K562 (cell line): ENCODE measurements around the gene LRRC61. TPM values are rescaled to one million over a fixed set of nuclear protein-coding genes. Genes with fewer than 3 reads are reported as not detected.

ENCODE experiments used
- polyA plus RNA-seq, 8 experiments: library from polyadenylated mRNA; depleted of rRNA in 4 of 8; stranded (reverse) in 5 of 8; unstranded in 3 of 8; fragments of >200 nt; fragmentation: Nextera tagmentation in 2 of 8; fragmentation: Illumina TruSeq in 1 of 8; extraction: Ambion mirVana in 2 of 8; extraction: Trizol in 1 of 8; gene quantifications; 2 replicates each; pipeline versions ENCODE4 v1.2.1 to v1.2.3, GENCODE V29; 2011 to 2014; ENCODE audit warnings: inconsistent platforms in 1 of 8, missing spikeins in 1 of 8
- total RNA-seq, 7 experiments: library from RNA; depleted of rRNA in 6 of 7; stranded (reverse); fragments of >200 nt in 6 of 7; fragmentation: Illumina TruSeq in 2 of 7; extraction: Trizol in 2 of 7; gene quantifications; 2 replicates each; pipeline versions ENCODE4 v1.2.1 to v1.2.3, GENCODE V29; 2011 to 2021; ENCODE audit warnings: low replicate concordance in 1 of 7
- TF ChIP-seq, protein P1 (sequence below), 2 experiments: fragments of 450-650 bp; IDR thresholded peaks; 2 replicates each; pipeline ENCODE4 v1.6.1; 2016; ENCODE audit warnings: mild to moderate bottlenecking in 2 of 2, borderline replicate concordance in 1 of 2, low read depth in 1 of 2, moderate library complexity in 1 of 2
- TF ChIP-seq, protein P2 (sequence below): fragments of 450-650 bp; IDR thresholded peaks from 2 replicates; pipeline ENCODE4 v1.6.1; 2016; ENCODE audit warnings: mild to moderate bottlenecking, moderate library complexity

LRRC61 gene
- total and polyA plus RNA-seq, 9 of the 15 experiments (the other 6 are each of a cell fraction or from before 2014, with no cell fraction given) = 1.3 to 55.2 (median 35.2) TPM

DNA sequence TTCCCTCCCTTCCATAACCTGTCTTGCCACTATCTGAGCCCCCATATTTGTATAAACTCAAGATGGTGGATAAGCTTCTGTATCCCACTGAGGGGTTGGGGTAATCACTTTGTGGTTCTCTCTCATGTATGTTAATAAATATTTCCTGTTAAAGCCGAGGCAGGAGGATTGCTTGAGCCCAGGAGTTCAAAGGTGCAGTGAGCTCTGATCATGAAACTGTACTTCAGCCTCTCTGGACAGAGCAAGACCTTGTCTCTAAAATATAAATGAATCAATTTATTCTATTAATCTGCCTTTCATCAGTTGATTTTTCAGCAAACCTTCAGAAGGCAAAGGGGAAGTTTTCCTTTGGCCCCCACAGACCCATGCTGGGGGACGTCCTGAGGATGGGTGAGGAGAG, 20.1 kb downstream of the LRRC61 start (continued):
- TF ChIP-seq, protein P1, sequence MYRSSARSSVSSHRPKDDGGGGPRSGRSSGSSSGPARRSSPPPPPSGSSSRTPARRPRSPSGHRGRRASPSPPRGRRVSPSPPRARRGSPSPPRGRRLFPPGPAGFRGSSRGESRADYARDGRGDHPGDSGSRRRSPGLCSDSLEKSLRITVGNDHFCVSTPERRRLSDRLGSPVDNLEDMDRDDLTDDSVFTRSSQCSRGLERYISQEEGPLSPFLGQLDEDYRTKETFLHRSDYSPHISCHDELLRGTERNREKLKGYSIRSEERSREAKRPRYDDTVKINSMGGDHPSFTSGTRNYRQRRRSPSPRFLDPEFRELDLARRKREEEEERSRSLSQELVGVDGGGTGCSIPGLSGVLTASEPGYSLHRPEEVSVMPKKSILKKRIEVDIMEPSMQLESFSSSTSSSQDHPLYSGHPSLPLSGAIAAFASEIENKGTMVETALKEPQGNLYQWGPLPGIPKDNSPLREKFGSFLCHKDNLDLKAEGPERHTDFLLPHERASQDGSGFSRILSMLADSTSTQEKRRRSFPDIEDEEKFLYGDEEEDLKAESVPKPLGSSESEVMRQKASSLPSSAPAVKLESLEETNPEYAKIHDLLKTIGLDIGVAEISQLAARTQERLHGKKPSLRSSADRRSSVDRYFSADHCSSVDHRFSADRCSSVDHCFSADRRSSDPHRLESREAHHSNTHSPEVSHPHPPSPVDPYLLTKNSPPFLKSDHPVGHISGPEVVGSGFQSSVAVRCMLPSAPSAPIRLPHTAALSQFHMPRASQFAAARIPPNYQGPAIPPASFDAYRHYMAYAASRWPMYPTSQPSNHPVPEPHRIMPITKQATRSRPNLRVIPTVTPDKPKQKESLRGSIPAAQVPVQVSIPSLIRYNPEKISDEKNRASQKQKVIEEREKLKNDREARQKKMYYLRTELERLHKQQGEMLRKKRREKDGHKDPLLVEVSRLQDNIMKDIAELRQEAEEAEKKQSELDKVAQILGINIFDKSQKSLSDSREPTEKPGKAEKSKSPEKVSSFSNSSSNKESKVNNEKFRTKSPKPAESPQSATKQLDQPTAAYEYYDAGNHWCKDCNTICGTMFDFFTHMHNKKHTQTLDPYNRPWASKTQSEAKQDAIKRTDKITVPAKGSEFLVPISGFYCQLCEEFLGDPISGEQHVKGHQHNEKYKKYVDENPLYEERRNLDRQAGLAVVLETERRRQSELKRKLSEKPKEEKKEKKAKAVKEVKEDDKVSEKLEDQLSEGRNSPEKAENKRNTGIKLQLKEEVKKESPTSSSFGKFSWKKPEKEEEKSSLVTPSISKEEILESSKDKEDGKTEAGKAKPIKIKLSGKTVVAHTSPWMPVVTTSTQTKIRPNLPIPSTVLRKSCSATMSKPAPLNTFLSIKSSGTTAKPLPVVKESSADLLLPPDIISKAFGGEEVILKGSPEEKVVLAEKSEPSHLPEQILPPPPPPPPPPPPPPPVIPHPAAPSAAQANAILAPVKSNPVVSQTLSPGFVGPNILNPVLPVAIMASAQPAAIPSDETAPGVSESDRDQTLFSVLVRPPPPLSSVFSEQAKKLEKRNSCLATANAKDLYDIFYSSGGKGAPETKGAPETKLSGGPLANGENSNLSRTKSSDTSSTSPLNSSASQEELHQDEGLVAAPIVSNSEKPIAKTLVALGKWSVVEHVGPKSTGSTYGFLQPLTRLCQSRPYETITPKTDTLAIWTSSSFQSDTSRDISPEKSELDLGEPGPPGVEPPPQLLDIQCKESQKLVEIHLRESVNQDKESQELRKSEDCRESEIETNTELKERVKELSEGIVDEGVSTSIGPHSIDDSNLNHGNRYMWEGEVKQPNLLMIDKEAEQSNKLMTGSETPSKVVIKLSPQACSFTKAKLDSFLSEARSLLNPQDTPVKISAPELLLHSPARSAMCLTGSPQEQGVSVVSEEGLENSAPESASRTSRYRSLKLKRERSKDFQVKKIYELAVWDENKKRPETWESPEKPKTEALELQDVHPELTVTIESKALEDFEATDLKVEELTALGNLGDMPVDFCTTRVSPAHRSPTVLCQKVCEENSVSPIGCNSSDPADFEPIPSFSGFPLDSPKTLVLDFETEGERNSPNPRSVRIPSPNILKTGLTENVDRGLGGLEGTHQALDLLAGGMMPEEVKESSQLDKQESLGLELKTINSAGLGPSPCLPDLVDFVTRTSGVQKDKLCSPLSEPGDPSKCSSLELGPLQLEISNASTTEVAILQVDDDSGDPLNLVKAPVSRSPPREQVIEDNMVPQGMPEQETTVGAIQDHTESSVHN (IDR thresholded peaks at IDR 0.05; ENCODE audit: borderline replicate concordance in 1 of 2, low read depth in 1 of 2) = no peak
- TF ChIP-seq, protein P2, sequence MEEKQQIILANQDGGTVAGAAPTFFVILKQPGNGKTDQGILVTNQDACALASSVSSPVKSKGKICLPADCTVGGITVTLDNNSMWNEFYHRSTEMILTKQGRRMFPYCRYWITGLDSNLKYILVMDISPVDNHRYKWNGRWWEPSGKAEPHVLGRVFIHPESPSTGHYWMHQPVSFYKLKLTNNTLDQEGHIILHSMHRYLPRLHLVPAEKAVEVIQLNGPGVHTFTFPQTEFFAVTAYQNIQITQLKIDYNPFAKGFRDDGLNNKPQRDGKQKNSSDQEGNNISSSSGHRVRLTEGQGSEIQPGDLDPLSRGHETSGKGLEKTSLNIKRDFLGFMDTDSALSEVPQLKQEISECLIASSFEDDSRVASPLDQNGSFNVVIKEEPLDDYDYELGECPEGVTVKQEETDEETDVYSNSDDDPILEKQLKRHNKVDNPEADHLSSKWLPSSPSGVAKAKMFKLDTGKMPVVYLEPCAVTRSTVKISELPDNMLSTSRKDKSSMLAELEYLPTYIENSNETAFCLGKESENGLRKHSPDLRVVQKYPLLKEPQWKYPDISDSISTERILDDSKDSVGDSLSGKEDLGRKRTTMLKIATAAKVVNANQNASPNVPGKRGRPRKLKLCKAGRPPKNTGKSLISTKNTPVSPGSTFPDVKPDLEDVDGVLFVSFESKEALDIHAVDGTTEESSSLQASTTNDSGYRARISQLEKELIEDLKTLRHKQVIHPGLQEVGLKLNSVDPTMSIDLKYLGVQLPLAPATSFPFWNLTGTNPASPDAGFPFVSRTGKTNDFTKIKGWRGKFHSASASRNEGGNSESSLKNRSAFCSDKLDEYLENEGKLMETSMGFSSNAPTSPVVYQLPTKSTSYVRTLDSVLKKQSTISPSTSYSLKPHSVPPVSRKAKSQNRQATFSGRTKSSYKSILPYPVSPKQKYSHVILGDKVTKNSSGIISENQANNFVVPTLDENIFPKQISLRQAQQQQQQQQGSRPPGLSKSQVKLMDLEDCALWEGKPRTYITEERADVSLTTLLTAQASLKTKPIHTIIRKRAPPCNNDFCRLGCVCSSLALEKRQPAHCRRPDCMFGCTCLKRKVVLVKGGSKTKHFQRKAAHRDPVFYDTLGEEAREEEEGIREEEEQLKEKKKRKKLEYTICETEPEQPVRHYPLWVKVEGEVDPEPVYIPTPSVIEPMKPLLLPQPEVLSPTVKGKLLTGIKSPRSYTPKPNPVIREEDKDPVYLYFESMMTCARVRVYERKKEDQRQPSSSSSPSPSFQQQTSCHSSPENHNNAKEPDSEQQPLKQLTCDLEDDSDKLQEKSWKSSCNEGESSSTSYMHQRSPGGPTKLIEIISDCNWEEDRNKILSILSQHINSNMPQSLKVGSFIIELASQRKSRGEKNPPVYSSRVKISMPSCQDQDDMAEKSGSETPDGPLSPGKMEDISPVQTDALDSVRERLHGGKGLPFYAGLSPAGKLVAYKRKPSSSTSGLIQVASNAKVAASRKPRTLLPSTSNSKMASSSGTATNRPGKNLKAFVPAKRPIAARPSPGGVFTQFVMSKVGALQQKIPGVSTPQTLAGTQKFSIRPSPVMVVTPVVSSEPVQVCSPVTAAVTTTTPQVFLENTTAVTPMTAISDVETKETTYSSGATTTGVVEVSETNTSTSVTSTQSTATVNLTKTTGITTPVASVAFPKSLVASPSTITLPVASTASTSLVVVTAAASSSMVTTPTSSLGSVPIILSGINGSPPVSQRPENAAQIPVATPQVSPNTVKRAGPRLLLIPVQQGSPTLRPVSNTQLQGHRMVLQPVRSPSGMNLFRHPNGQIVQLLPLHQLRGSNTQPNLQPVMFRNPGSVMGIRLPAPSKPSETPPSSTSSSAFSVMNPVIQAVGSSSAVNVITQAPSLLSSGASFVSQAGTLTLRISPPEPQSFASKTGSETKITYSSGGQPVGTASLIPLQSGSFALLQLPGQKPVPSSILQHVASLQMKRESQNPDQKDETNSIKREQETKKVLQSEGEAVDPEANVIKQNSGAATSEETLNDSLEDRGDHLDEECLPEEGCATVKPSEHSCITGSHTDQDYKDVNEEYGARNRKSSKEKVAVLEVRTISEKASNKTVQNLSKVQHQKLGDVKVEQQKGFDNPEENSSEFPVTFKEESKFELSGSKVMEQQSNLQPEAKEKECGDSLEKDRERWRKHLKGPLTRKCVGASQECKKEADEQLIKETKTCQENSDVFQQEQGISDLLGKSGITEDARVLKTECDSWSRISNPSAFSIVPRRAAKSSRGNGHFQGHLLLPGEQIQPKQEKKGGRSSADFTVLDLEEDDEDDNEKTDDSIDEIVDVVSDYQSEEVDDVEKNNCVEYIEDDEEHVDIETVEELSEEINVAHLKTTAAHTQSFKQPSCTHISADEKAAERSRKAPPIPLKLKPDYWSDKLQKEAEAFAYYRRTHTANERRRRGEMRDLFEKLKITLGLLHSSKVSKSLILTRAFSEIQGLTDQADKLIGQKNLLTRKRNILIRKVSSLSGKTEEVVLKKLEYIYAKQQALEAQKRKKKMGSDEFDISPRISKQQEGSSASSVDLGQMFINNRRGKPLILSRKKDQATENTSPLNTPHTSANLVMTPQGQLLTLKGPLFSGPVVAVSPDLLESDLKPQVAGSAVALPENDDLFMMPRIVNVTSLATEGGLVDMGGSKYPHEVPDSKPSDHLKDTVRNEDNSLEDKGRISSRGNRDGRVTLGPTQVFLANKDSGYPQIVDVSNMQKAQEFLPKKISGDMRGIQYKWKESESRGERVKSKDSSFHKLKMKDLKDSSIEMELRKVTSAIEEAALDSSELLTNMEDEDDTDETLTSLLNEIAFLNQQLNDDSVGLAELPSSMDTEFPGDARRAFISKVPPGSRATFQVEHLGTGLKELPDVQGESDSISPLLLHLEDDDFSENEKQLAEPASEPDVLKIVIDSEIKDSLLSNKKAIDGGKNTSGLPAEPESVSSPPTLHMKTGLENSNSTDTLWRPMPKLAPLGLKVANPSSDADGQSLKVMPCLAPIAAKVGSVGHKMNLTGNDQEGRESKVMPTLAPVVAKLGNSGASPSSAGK = no peak
